MM.1S (cell line): Measurements from ENCODE around the gene GCN1.

Experiments
- DNase-seq: peaks from one replicate; pipeline ENCODE4 v3.0.0-alpha.2; 2015
- H2AFZ ChIP-seq: fragments of 300-600 bp; sonication (generic); 2 replicates; pipeline ENCODE4 v1.6.0; 2016; ENCODE audit warnings: antibody characterized with exemption, low read length
- H3F3A ChIP-seq: fragments of 300-600 bp; sonication (generic); 2 replicates; pipeline ENCODE4 v1.6.1; 2016; ENCODE audit warnings: mild to moderate bottlenecking, antibody characterized with exemption, low read length, moderate library complexity, mixed read lengths; ENCODE audit not compliant: insufficient read depth
- H3K27ac ChIP-seq: fragments of 300-600 bp; sonication (generic); 2 replicates; pipeline ENCODE4 v1.5.1; 2016; ENCODE audit warnings: mild to moderate bottlenecking, low read length
- H3K27me3 ChIP-seq: fragments of 300-600 bp; sonication (generic); replicated peaks from 2 replicates; pipeline ENCODE4 v1.6.0; 2016; ENCODE audit warnings: low read length; ENCODE audit not compliant: insufficient read depth
- H3K36me3 ChIP-seq: fragments of 300-600 bp; sonication (generic); replicated peaks from 2 replicates; pipeline ENCODE4 v1.6.1; 2016; ENCODE audit warnings: mild to moderate bottlenecking, low read length, mixed read lengths; ENCODE audit not compliant: insufficient read depth
- H3K4me1 ChIP-seq: fragments of 300-600 bp; sonication (generic); 2 replicates; pipeline ENCODE4 v1.6.1; 2016; ENCODE audit warnings: low read length, mixed read lengths
- H3K4me2 ChIP-seq: fragments of 300-600 bp; sonication (generic); 2 replicates; pipeline ENCODE4 v1.6.0; 2016; ENCODE audit warnings: low read depth, low read length
- H3K4me3 ChIP-seq: fragments of 300-600 bp; sonication (generic); 2 replicates; pipeline ENCODE4 v1.5.1; 2016; ENCODE audit warnings: low read length, mixed read lengths
- H3K79me2 ChIP-seq: fragments of 300-600 bp; sonication (generic); 2 replicates; pipeline ENCODE4 v1.6.1; 2016; ENCODE audit warnings: mixed run types, low read length, mixed read lengths
- H3K9ac ChIP-seq: fragments of 300-600 bp; sonication (generic); 2 replicates; pipeline ENCODE4 v1.6.1; 2016; ENCODE audit warnings: low read length, mixed read lengths
- H3K9me2 ChIP-seq: fragments of 300-600 bp; sonication (generic); replicated peaks from 2 replicates; pipeline ENCODE4 v1.6.1; 2016; ENCODE audit warnings: mild to moderate bottlenecking, low read length, mixed read lengths; ENCODE audit not compliant: insufficient read depth
- H3K9me3 ChIP-seq: fragments of 300-600 bp; sonication (generic); replicated peaks from 2 replicates; pipeline ENCODE4 v1.6.1; 2016; ENCODE audit warnings: mild to moderate bottlenecking, low read length, mixed read lengths; ENCODE audit not compliant: insufficient read depth
- H4K20me1 ChIP-seq: fragments of 300-600 bp; sonication (generic); 2 replicates; pipeline ENCODE4 v1.6.1; 2016; ENCODE audit warnings: mild to moderate bottlenecking, low read length, moderate library complexity, mixed read lengths; ENCODE audit not compliant: insufficient read depth
- EZH2 ChIP-seq: fragments of 300-600 bp; sonication (generic); optimal IDR thresholded peaks from 2 replicates; pipeline ENCODE3; 2017; ENCODE audit warnings: low read depth, mild to moderate bottlenecking, antibody characterized with exemption, low read length, mixed read lengths
- EZH2phosphoT487 ChIP-seq: fragments of 300-600 bp; sonication (generic); IDR thresholded peaks from 2 replicates; pipeline ENCODE4 v1.6.1; 2018; ENCODE audit warnings: antibody characterized with exemption, low read length
- TF ChIP-seq, protein P1 (sequence below): fragments of 300-600 bp; sonication (generic); IDR thresholded peaks from 2 replicates; pipeline ENCODE4 v1.5.1; 2016; ENCODE audit warnings: antibody characterized with exemption, low read length, mixed read lengths

GCN1 gene

DNA sequence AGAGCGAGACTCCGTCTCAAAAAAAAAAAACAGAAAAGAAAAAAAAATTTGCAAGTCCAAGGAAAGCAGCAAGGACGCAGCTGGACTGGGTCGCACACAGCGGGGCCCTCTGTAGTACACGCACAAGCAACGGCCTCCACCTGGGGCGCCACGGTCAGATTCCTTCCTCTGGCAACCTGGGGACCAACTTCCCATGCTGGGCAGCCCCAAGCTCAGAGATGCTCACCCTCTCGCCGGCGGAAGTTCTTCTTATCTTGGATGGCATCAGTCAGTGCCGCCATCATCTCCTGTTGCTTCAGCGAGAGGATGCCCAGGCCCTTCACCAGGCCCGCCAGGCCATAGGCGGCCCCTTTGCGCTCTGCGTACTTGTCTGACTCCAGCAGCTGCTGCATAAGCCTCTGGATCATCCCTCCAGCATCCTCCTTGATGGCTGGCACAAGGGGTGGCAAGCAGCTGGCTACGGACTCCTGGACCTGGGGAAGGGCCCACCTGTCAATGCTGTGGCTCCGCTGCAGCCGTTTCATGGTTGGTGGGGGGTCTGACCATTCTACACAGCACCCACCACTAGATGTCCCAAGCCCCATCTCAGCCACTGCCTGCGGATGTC lies 43.5 kb downstream of the GCN1 start:
- Histone ChIP-seq H3K4me2 (no peak overlapping the region), H3K9me3 (no peaks in the 10 kb centered on the region), H3K36me3 (no peaks in the 10 kb centered on the region), H3K4me3 (no peak overlapping the region), H3K27ac (no peak overlapping the region), H3F3A (no peaks in the 10 kb centered on the region), H3K27me3 (no peaks in the 10 kb centered on the region), H2AFZ (no peak overlapping the region), H3K9ac (no peak overlapping the region), H3K9me2 (no peaks in the 10 kb centered on the region), H4K20me1 (no peaks in the 10 kb centered on the region), H3K79me2 (no peaks in the 10 kb centered on the region), H3K4me1 (no peaks in the 10 kb centered on the region)
- TF ChIP-seq EZH2phosphoT487 (no peak), EZH2 (no peak)
- TF ChIP-seq, protein P1, sequence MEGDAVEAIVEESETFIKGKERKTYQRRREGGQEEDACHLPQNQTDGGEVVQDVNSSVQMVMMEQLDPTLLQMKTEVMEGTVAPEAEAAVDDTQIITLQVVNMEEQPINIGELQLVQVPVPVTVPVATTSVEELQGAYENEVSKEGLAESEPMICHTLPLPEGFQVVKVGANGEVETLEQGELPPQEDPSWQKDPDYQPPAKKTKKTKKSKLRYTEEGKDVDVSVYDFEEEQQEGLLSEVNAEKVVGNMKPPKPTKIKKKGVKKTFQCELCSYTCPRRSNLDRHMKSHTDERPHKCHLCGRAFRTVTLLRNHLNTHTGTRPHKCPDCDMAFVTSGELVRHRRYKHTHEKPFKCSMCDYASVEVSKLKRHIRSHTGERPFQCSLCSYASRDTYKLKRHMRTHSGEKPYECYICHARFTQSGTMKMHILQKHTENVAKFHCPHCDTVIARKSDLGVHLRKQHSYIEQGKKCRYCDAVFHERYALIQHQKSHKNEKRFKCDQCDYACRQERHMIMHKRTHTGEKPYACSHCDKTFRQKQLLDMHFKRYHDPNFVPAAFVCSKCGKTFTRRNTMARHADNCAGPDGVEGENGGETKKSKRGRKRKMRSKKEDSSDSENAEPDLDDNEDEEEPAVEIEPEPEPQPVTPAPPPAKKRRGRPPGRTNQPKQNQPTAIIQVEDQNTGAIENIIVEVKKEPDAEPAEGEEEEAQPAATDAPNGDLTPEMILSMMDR = no peak
- DNase-seq = no peak

DNA sequence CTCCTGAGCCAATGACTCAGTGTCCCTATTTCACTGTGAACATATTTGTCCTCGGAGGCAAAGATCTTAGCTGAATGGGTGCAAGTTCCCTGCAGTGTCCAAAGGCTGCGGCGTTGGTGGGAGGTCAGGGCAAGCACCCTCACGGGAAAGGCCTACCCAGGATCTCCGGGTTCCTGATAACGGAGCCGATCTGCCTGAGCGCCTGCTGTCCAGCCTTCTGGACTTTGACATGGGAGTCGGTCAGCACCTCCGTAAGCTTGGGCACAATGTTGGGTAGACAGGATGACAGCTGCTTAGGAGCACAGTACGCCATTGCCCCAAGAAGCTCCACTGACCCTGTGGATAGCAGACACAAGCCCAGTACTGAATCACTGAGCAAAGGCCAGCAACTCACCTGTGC lies 46.5 kb downstream of the GCN1 start:
- Histone ChIP-seq H3K9ac (no peak overlapping the region), H4K20me1 (no peaks in the 10 kb centered on the region), H3K27me3 (no peaks in the 10 kb centered on the region), H3K79me2 (no peaks in the 10 kb centered on the region), H2AFZ (no peak overlapping the region), H3K4me2 (no peak overlapping the region), H3K36me3 (no peaks in the 10 kb centered on the region), H3K4me1 (no peaks in the 10 kb centered on the region), H3F3A (no peaks in the 10 kb centered on the region), H3K9me2 (no peaks in the 10 kb centered on the region), H3K4me3 (no peak overlapping the region), H3K9me3 (no peaks in the 10 kb centered on the region), H3K27ac (no peak overlapping the region)
- DNase-seq = no peak
- TF ChIP-seq EZH2phosphoT487 (no peak), EZH2 (no peak)
- TF ChIP-seq, protein P1 = no peak

DNA sequence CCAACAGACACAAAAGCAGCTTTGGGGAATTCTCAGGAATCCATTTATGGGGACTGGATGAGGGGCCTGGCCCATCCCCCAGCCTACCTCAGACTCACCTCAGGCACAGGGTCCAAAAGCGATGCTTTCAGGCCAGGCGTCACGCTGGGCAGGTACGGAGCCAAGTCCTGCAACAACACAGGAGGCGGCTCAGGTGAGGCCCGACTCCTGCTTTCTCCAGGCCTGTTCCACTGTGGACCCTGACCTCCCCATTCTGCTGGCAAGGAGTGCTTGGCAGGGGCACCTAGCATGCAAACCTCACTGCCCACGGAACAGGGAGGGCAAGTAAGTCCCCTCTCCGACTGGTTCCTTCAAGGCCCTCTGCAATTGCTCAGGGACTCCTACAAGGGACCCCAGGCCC lies 49.4 kb downstream of the GCN1 start:
- Histone ChIP-seq H3K36me3 (no peaks in the 10 kb centered on the region), H3K9ac (no peak overlapping the region), H3K4me2 (no peak overlapping the region), H3K27ac (no peak overlapping the region), H3K9me3 (no peaks in the 10 kb centered on the region), H3K4me3 (no peak overlapping the region), H3K79me2 (no peaks in the 10 kb centered on the region), H3K9me2 (no peaks in the 10 kb centered on the region), H3K27me3 (no peaks in the 10 kb centered on the region), H3F3A (no peaks in the 10 kb centered on the region), H4K20me1 (no peaks in the 10 kb centered on the region), H2AFZ (no peak overlapping the region), H3K4me1 (no peaks in the 10 kb centered on the region)
- TF ChIP-seq EZH2phosphoT487 (no peak), EZH2 (no peak)
- TF ChIP-seq, protein P1 = no peak
- DNase-seq = no peak
